HEK293 (cell line): ENCODE measurements around the gene ADK.

Experiments
- CTCF ChIA-PET: fragments of 350-600 bp; formaldehyde crosslinking; extraction: SDS; loops from one replicate; lab custom pipeline; 2021; ENCODE audit warnings: antibody characterized with exemption; lab: Yijun Ruan, JAX
- POLR2A ChIA-PET: fragments of 300-600 bp; formaldehyde crosslinking; extraction: SDS; loops from one replicate; lab custom pipeline; 2020; ENCODE audit warnings: antibody characterized with exemption, inconsistent platforms; lab: Yijun Ruan, JAX
- H3K27ac ChIP-seq: fragments of 200-500 bp; sonication (Bioruptor generic); 2 replicates; pipeline ENCODE4 v1.5.1; 2014; ENCODE audit warnings: low read depth, low read length, control low read depth, inconsistent platforms; ENCODE audit errors: extremely low read depth
- H3K36me3 ChIP-seq, 2 experiments: fragments of 200-500 bp in 1 of 2; sonication (Bioruptor generic) in 1 of 2; 1 replicate in 1 of 2; 2 replicates in 1 of 2; pipeline ENCODE4 v1.5.1; 2014 to 2017; ENCODE audit warnings: inconsistent platforms in 2 of 2, low read length in 2 of 2; ENCODE audit not compliant: control insufficient read depth in 2 of 2, insufficient read depth in 1 of 2
- H3K4me1 ChIP-seq: fragments of 200-500 bp; sonication (Bioruptor generic); 2 replicates; pipeline ENCODE4 v1.5.1; 2014; ENCODE audit warnings: mild to moderate bottlenecking, low read length, inconsistent platforms; ENCODE audit not compliant: control insufficient read depth, insufficient read depth
- H3K4me3 ChIP-seq: 2 replicates; pipeline ENCODE4 v1.5.1; 2011; ENCODE audit warnings: low read depth, mild to moderate bottlenecking, control low read depth, low read length, moderate library complexity
- H3K9me3 ChIP-seq: fragments of 200-500 bp; sonication (Bioruptor generic); 2 replicates; pipeline ENCODE4 v1.5.1; 2014; ENCODE audit warnings: low read depth, low read length, inconsistent platforms; ENCODE audit not compliant: control insufficient read depth, insufficient read depth
- BCL11B ChIP-seq: fragments of 450-650 bp; formaldehyde crosslinking; IDR thresholded peaks from 2 replicates; pipeline ENCODE4 v1.5.1; 2016; ENCODE audit warnings: low read depth, missing biosample characterization, missing genetic modification characterization
- GLI2 ChIP-seq: fragments of 450-650 bp; formaldehyde crosslinking; IDR thresholded peaks from 2 replicates; pipeline ENCODE4; 2017; ENCODE audit warnings: missing biosample characterization, missing genetic modification characterization, low read depth, borderline replicate concordance
- KLF7 ChIP-seq: fragments of 450-650 bp; formaldehyde crosslinking; IDR thresholded peaks from 2 replicates; pipeline ENCODE4 v1.5.1; 2016; ENCODE audit warnings: missing biosample characterization, missing genetic modification characterization, borderline replicate concordance
- KLF9 ChIP-seq: fragments of 450-650 bp; formaldehyde crosslinking; IDR thresholded peaks from 2 replicates; pipeline ENCODE4 v1.5.1; 2016; ENCODE audit warnings: missing biosample characterization, missing genetic modification characterization, low read depth
- SP3 ChIP-seq: fragments of 450-650 bp; formaldehyde crosslinking; IDR thresholded peaks from 2 replicates; pipeline ENCODE4 v1.5.1; 2016; ENCODE audit warnings: missing biosample characterization, missing genetic modification characterization
- TSHZ1 ChIP-seq: fragments of 450-650 bp; formaldehyde crosslinking; IDR thresholded peaks from 2 replicates; pipeline ENCODE4 v1.5.1; 2016; ENCODE audit warnings: missing biosample characterization, missing genetic modification characterization, borderline replicate concordance
- ZNF112 ChIP-seq: fragments of 450-650 bp; formaldehyde crosslinking; IDR thresholded peaks from 2 replicates; pipeline ENCODE4 v1.5.0; 2017; ENCODE audit warnings: missing biosample characterization, missing genetic modification characterization
- ZNF132 ChIP-seq: fragments of 450-650 bp; formaldehyde crosslinking; IDR thresholded peaks from 2 replicates; pipeline ENCODE4 v1.5.1; 2017; ENCODE audit warnings: missing biosample characterization, missing genetic modification characterization, borderline replicate concordance
- ZNF16 ChIP-seq: fragments of 450-650 bp; formaldehyde crosslinking; IDR thresholded peaks from 2 replicates; pipeline ENCODE4 v1.5.1; 2016; ENCODE audit warnings: low read depth, missing biosample characterization, missing genetic modification characterization
- ZNF169 ChIP-seq: fragments of 450-650 bp; formaldehyde crosslinking; IDR thresholded peaks from 2 replicates; pipeline ENCODE4 v1.5.1; 2016; ENCODE audit warnings: missing biosample characterization, missing genetic modification characterization
- ZNF416 ChIP-seq: fragments of 450-650 bp; formaldehyde crosslinking; IDR thresholded peaks from 2 replicates; pipeline ENCODE4 v1.5.1; 2016; ENCODE audit warnings: missing biosample characterization, missing genetic modification characterization
- ZNF488 ChIP-seq: fragments of 450-650 bp; formaldehyde crosslinking; IDR thresholded peaks from 2 replicates; pipeline ENCODE4 v1.5.1; 2016; ENCODE audit warnings: missing biosample characterization, missing genetic modification characterization
- ZNF571 ChIP-seq: fragments of 450-650 bp; formaldehyde crosslinking; IDR thresholded peaks from 2 replicates; pipeline ENCODE4 v1.5.0; 2017; ENCODE audit warnings: missing biosample characterization, missing genetic modification characterization
- ZNF639 ChIP-seq: fragments of 450-650 bp; formaldehyde crosslinking; IDR thresholded peaks from 2 replicates; pipeline ENCODE4 v1.5.1; 2016; ENCODE audit warnings: missing biosample characterization, missing genetic modification characterization
- ZNF701 ChIP-seq: fragments of 450-650 bp; formaldehyde crosslinking; IDR thresholded peaks from 2 replicates; pipeline ENCODE4 v1.5.1; 2016; ENCODE audit warnings: missing biosample characterization, missing genetic modification characterization
- ZNF707 ChIP-seq: fragments of 450-650 bp; formaldehyde crosslinking; IDR thresholded peaks from 2 replicates; pipeline ENCODE4 v1.5.1; 2016; ENCODE audit warnings: missing biosample characterization, missing genetic modification characterization
- ZNF777 ChIP-seq: fragments of 450-650 bp; formaldehyde crosslinking; IDR thresholded peaks from 2 replicates; pipeline ENCODE4 v1.5.1; 2017; ENCODE audit warnings: missing biosample characterization, missing genetic modification characterization, borderline replicate concordance
- ZNF792 ChIP-seq: fragments of 450-650 bp; formaldehyde crosslinking; IDR thresholded peaks from 2 replicates; pipeline ENCODE4 v1.5.1; 2016; ENCODE audit warnings: missing biosample characterization, missing genetic modification characterization
- TF ChIP-seq, protein P1 (sequence below): fragments of 450-650 bp; formaldehyde crosslinking; IDR thresholded peaks from 2 replicates; pipeline ENCODE4 v1.5.1; 2016; ENCODE audit warnings: missing biosample characterization, missing genetic modification characterization
- TF ChIP-seq, protein P2 (sequence below): fragments of 450-650 bp; formaldehyde crosslinking; IDR thresholded peaks from 2 replicates; pipeline ENCODE4 v1.5.1; 2016; ENCODE audit warnings: missing biosample characterization, missing genetic modification characterization, low read depth
- TF ChIP-seq, protein P3 (sequence below): fragments of 450-650 bp; formaldehyde crosslinking; conservative IDR thresholded peaks from 2 replicates; pipeline ENCODE4 v1.5.1; 2016; ENCODE audit warnings: low read depth, missing biosample characterization, missing genetic modification characterization
- TF ChIP-seq, protein P4 (sequence below): fragments of 450-650 bp; formaldehyde crosslinking; IDR thresholded peaks from 2 replicates; pipeline ENCODE4 v1.5.1; 2016; ENCODE audit warnings: missing biosample characterization, missing genetic modification characterization

The ADK gene

DNA sequence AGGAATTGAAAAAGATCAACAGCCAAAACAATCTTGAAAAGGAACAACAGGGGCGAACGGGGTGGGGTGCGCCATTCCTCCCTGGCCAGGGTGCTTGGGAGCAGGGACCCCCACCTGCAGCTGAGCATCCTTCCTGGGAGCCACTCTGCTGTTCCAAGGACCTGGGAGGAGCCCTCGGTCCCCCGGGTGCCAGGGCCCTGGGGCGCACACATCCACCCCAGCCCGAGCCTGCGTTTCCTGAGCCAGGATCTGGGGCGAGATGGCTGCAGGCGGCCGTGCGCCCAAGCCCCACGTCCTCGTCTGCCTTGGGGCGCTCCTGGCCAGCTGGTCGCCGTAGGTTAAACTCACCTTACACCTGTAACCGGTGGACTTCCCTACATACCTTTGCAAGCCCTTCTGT lies 11.0 kb upstream of the ADK start (continued):
- TF ChIP-seq, protein P1, sequence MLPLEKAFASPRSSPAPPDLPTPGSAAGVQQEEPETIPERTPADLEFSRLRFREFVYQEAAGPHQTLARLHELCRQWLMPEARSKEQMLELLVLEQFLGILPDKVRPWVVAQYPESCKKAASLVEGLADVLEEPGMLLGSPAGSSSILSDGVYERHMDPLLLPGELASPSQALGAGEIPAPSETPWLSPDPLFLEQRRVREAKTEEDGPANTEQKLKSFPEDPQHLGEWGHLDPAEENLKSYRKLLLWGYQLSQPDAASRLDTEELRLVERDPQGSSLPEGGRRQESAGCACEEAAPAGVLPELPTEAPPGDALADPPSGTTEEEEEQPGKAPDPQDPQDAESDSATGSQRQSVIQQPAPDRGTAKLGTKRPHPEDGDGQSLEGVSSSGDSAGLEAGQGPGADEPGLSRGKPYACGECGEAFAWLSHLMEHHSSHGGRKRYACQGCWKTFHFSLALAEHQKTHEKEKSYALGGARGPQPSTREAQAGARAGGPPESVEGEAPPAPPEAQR (tag by site-specific recombination) = no peak
- TF ChIP-seq ZNF707 (tag by site-specific recombination) (no peak), ZNF701 (tag by site-specific recombination) (no peak), TSHZ1 (tag by site-specific recombination) (no peak), ZNF16 (tag by site-specific recombination) (no peak), ZNF416 (tag by site-specific recombination) (no peak), ZNF777 (tag by site-specific recombination) (no peak)
- TF ChIP-seq, protein P2, sequence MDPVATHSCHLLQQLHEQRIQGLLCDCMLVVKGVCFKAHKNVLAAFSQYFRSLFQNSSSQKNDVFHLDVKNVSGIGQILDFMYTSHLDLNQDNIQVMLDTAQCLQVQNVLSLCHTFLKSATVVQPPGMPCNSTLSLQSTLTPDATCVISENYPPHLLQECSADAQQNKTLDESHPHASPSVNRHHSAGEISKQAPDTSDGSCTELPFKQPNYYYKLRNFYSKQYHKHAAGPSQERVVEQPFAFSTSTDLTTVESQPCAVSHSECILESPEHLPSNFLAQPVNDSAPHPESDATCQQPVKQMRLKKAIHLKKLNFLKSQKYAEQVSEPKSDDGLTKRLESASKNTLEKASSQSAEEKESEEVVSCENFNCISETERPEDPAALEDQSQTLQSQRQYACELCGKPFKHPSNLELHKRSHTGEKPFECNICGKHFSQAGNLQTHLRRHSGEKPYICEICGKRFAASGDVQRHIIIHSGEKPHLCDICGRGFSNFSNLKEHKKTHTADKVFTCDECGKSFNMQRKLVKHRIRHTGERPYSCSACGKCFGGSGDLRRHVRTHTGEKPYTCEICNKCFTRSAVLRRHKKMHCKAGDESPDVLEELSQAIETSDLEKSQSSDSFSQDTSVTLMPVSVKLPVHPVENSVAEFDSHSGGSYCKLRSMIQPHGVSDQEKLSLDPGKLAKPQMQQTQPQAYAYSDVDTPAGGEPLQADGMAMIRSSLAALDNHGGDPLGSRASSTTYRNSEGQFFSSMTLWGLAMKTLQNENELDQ = no peak

GRCh38 chr10:74140553-74140952 lies 10.5 kb upstream of the ADK start:
- Histone ChIP-seq H3K9me3 (no peaks in the 10 kb centered on the region), H3K4me1 (peaks cover 3% of the 10 kb centered on the region), H3K27ac (no peak overlapping the region), H3K4me3 (no peak overlapping the region), H3K36me3 (peaks cover 31 to 35% of the 10 kb centered on the region in 2 experiments)
- CTCF ChIA-PET = no interaction called here
- POLR2A ChIA-PET = interaction anchor here (1.4 kb wide), 1 partner anchor 10 kb away, joined by 3 read pairs; the partner anchor contains the start of genes ADK and AP3M1
- no peak for TF ChIP-seq ZNF169 (tag by site-specific recombination)
- TF ChIP-seq BCL11B (tag by site-specific recombination) = no peak
- no peak for TF ChIP-seq SP3 (tag by site-specific recombination)
- no peak for TF ChIP-seq GLI2 (tag by site-specific recombination)
- no peak for TF ChIP-seq ZNF639 (tag by site-specific recombination)
- TF ChIP-seq ZNF571 = no peak
- TF ChIP-seq ZNF792 = no peak
- TF ChIP-seq, protein P3, sequence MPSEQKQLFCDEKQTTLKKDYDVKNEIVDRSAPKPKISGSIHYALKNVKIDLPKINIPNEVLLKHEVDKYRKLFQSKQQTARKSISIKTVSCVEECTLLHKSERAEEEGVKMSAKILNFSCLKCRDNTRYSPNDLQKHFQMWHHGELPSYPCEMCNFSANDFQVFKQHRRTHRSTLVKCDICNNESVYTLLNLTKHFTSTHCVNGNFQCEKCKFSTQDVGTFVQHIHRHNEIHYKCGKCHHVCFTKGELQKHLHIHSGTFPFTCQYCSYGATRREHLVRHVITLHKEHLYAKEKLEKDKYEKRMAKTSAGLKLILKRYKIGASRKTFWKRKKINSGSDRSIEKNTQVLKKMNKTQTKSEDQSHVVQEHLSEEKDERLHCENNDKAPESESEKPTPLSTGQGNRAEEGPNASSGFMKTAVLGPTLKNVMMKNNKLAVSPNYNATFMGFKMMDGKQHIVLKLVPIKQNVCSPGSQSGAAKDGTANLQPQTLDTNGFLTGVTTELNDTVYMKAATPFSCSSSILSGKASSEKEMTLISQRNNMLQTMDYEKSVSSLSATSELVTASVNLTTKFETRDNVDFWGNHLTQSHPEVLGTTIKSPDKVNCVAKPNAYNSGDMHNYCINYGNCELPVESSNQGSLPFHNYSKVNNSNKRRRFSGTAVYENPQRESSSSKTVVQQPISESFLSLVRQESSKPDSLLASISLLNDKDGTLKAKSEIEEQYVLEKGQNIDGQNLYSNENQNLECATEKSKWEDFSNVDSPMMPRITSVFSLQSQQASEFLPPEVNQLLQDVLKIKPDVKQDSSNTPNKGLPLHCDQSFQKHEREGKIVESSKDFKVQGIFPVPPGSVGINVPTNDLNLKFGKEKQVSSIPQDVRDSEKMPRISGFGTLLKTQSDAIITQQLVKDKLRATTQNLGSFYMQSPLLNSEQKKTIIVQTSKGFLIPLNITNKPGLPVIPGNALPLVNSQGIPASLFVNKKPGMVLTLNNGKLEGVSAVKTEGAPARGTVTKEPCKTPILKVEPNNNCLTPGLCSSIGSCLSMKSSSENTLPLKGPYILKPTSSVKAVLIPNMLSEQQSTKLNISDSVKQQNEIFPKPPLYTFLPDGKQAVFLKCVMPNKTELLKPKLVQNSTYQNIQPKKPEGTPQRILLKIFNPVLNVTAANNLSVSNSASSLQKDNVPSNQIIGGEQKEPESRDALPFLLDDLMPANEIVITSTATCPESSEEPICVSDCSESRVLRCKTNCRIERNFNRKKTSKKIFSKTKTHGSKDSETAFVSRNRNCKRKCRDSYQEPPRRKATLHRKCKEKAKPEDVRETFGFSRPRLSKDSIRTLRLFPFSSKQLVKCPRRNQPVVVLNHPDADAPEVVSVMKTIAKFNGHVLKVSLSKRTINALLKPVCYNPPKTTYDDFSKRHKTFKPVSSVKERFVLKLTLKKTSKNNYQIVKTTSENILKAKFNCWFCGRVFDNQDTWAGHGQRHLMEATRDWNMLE (tag by site-specific recombination) = no peak
- TF ChIP-seq KLF7 = no peak
- no peak for TF ChIP-seq ZNF112 (tag by site-specific recombination)
- TF ChIP-seq ZNF132 (tag by site-specific recombination) = no peak
- TF ChIP-seq, protein P4, sequence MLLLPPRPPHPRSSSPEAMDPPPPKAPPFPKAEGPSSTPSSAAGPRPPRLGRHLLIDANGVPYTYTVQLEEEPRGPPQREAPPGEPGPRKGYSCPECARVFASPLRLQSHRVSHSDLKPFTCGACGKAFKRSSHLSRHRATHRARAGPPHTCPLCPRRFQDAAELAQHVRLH (tag by site-specific recombination) = no peak
- TF ChIP-seq KLF9 (tag by site-specific recombination) = no peak
- TF ChIP-seq ZNF488 (tag by site-specific recombination) = no peak
